Prostate gland (tissue), 2 donors: ENCODE data around the gene ATP6V1B1. TPM values are rescaled to one million over a fixed set of nuclear protein-coding genes. Genes with fewer than 3 reads are reported as not detected.

Experiments
- DNase-seq: peaks from one replicate; pipeline ENCODE4 v3.0.0-alpha.2; 2019; ENCODE audit warnings: low spot score
- H3K27ac ChIP-seq, 2 donors: fragments of 200-600 bp; sonication (generic); 2 replicates each; pipeline ENCODE4 v1.5.1; 2017 to 2019
- H3K27me3 ChIP-seq: fragments of 200-600 bp; sonication (generic); replicated peaks from 2 replicates; pipeline ENCODE4 v1.5.1; 2019; ENCODE audit not compliant: insufficient read depth
- H3K36me3 ChIP-seq, 2 donors: fragments of 200-600 bp; sonication (generic); 1 replicate in 1 of 2; 2 replicates in 1 of 2; pipeline versions ENCODE4 v1.5.1 to v1.8.1; 2017 to 2019
- H3K4me1 ChIP-seq: fragments of 200-600 bp; sonication (generic); replicated peaks from 2 replicates; pipeline ENCODE4 v1.5.1; 2019
- H3K4me3 ChIP-seq, 2 donors: fragments of 200-600 bp; sonication (generic); 2 replicates each; pipeline ENCODE4 v1.5.1; 2017 to 2019
- H3K9me3 ChIP-seq: fragments of 200-600 bp; sonication (generic); 2 replicates; pipeline ENCODE4 v1.5.1; 2017
- POLR2A ChIP-seq: fragments of 450-650 bp; IDR thresholded peaks from one replicate; pipeline ENCODE4 v1.6.1; 2016; ENCODE audit warnings: antibody characterized with exemption, mild to moderate bottlenecking
- POLR2AphosphoS5 ChIP-seq: sonication (generic); formaldehyde crosslinking; IDR thresholded peaks from one replicate; pipeline ENCODE4 v1.6.1; 2017; ENCODE audit warnings: antibody characterized with exemption
- WGBS: methylation state at CpG from one replicate; pipeline ENCODE4 v1.1.5; 2018; 5-methylcytosine and 5-hydroxymethylcytosine counted together
- intact Hi-C: fragments of 100-400 bp; cut with DNase I; formaldehyde crosslinking; loops from one replicate; pipeline ENCODE4 v1.14.2; 2022
- total RNA-seq, 2 donors: library from RNA; depleted of rRNA; stranded (reverse); fragments of >200 nt; gene quantifications; one replicate each; pipeline ENCODE4 v1.1.0, GENCODE V29; 2016
- TF ChIP-seq, protein P1 (sequence below), 4 experiments: fragments of 200-600 bp in 2 of 4; fragments of 450-650 bp in 2 of 4; sonication (generic) in 2 of 4; IDR thresholded peaks; 1 replicate in 3 of 4; 2 replicates in 1 of 4; pipeline ENCODE4 v1.5.1; 2016 to 2019; ENCODE audit warnings: antibody characterized with exemption in 4 of 4, mild to moderate bottlenecking in 2 of 4, moderate library complexity in 2 of 4

ATP6V1B1 gene
- total RNA-seq, 2 donors from 2014 or later: 1.2 TPM; not detected in 1

DNA sequence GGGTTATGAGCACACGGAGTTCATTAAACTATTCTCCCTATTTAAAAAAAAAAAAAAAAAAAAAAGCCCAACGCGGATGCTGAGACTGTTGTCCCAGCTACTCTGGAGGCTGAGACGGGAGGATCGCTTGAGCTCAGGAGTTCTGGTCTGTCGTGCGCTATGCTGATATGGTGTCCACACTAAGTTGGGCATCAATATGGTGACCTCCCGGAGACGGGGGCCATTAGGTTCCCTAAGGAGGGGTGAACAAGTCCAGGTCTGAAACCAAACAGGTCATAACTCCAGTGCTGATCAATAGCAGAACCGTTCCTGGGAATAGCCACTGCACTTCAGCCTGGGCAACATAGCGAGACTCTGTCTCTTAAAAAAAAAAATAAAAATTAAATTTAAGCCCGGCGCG, 29.8 kb downstream of the ATP6V1B1 start:
- 66% methylated on average over 14 of the region's 14 CpGs for WGBS
- Histone ChIP-seq H3K27me3 (peaks cover 3% of the 10 kb centered on the region), H3K4me1 (no peaks in the 10 kb centered on the region), H3K36me3 (no peaks in the 10 kb centered on the region), H3K9me3 (no peaks in the 10 kb centered on the region), H3K4me3 (no peak overlapping the region), H3K27ac (no peak overlapping the region)
- intact Hi-C loops: no loop called here
- TF ChIP-seq POLR2AphosphoS5: no peak
- TF ChIP-seq, protein P1, sequence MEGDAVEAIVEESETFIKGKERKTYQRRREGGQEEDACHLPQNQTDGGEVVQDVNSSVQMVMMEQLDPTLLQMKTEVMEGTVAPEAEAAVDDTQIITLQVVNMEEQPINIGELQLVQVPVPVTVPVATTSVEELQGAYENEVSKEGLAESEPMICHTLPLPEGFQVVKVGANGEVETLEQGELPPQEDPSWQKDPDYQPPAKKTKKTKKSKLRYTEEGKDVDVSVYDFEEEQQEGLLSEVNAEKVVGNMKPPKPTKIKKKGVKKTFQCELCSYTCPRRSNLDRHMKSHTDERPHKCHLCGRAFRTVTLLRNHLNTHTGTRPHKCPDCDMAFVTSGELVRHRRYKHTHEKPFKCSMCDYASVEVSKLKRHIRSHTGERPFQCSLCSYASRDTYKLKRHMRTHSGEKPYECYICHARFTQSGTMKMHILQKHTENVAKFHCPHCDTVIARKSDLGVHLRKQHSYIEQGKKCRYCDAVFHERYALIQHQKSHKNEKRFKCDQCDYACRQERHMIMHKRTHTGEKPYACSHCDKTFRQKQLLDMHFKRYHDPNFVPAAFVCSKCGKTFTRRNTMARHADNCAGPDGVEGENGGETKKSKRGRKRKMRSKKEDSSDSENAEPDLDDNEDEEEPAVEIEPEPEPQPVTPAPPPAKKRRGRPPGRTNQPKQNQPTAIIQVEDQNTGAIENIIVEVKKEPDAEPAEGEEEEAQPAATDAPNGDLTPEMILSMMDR (IDR thresholded peaks at IDR 0.05): no peak
- TF ChIP-seq POLR2A: no peak
- DNase-seq: no peak

DNA sequence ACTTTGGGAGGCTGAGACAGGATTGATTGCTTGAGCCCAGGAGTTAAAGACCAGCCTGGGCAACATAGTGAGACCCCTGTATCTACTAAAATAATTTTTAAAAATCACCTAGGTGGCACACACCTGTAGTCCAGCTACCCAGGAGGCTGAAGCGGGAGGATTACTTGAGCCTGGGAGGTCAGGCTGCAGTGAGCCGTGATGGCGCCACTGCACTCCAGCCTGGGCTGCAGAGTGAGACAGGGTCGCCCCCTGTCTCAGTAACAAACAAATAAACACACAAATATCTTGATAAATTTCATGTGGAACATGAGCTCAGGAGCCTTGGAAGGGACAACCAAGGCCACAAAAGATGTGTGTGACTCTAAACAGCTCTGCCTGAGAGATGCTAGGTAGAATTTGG, 31.0 kb downstream of the ATP6V1B1 start:
- intact Hi-C loops: no loop called here
- Histone ChIP-seq H3K27me3 (peaks cover 3% of the 10 kb centered on the region), H3K36me3 (no peaks in the 10 kb centered on the region), H3K9me3 (no peaks in the 10 kb centered on the region), H3K4me3 (no peak overlapping the region), H3K4me1 (no peaks in the 10 kb centered on the region), H3K27ac (no peak overlapping the region)
- WGBS: 75% methylated on average over 4 of the region's 4 CpGs
- no peak for DNase-seq
- TF ChIP-seq, protein P1 (IDR thresholded peaks at IDR 0.05): no peak
- TF ChIP-seq POLR2AphosphoS5 (no peak), POLR2A (no peak)

- H3K36me3 ChIP-seq: no peaks in the 10 kb centered on the region
- TF ChIP-seq POLR2AphosphoS5 (no peak), POLR2A (no peak)
- TF ChIP-seq, protein P1 (IDR thresholded peaks at IDR 0.05): no peak
- H3K4me3 ChIP-seq: no peak overlapping the region
- DNase-seq: no peak
- no peaks in the 10 kb centered on the region for H3K4me1 ChIP-seq
- no peak overlapping the region for H3K27ac ChIP-seq
- 64% methylated on average over 4 of the region's 4 CpGs for WGBS
- H3K9me3 ChIP-seq: no peaks in the 10 kb centered on the region
- H3K27me3 ChIP-seq: peaks cover 3% of the 10 kb centered on the region
- intact Hi-C loops: no loop called here
Measured at GRCh38 chr2:70967189-70967588, 31.5 kb downstream of the ATP6V1B1 start.

DNA sequence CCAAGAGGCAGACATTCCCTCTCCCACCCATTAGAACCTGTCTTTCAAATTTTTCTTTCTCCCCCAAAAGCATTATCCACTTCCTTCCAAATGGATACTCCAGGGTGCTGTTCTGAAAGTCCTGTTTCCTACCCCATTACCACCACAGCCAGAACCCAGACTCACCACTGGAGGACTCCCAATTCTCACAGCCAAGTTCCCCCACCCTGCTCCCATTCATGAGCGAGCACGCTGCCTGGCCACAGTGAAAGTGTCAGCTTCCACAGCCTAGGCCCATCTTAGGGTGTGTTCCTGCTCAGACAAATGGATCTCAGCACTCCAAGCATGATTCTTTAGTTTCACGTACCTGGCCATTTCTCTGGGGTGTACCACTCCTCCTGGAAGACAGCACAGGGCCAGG, 38.9 kb downstream of the ATP6V1B1 start:
- H3K9me3 ChIP-seq: no peaks in the 10 kb centered on the region
- intact Hi-C loops: no loop called here
- H3K27me3 ChIP-seq: no peaks in the 10 kb centered on the region
- no peak for DNase-seq
- H3K4me3 ChIP-seq: no peak overlapping the region
- no peaks in the 10 kb centered on the region for H3K36me3 ChIP-seq
- H3K4me1 ChIP-seq: no peaks in the 10 kb centered on the region
- TF ChIP-seq POLR2A: no peak
- TF ChIP-seq, protein P1 (IDR thresholded peaks at IDR 0.05): no peak
- no peak overlapping the region for H3K27ac ChIP-seq
- 100% methylated on average over 3 of the region's 3 CpGs for WGBS

GRCh38 chr2:70975237-70975636, 39.5 kb downstream of the ATP6V1B1 start:
- Histone ChIP-seq H3K36me3 (no peaks in the 10 kb centered on the region), H3K4me3 (no peak overlapping the region), H3K27ac (no peak overlapping the region), H3K4me1 (no peaks in the 10 kb centered on the region), H3K9me3 (no peaks in the 10 kb centered on the region), H3K27me3 (no peaks in the 10 kb centered on the region)
- DNase-seq: no peak
- intact Hi-C loops: no loop called here
- no peak for TF ChIP-seq POLR2AphosphoS5
- WGBS: 82% methylated on average over 2 of the region's 2 CpGs
